ENCODE results near the gene GPR33. TPM values are rescaled to one million over a fixed set of nuclear protein-coding genes. Genes with fewer than 3 reads are reported as not detected.

The GPR33 gene
- total and polyA plus RNA-seq, 2 donors (not counting 1 experiment from before 2014, with no cell fraction given), result not detected

- H2AFZ ChIP-seq (ENCODE audit: low read length), result no peak overlapping the region
- H3K27me3 ChIP-seq (ENCODE audit: control insufficient read depth, insufficient read depth, low read length), result no peaks in the 10 kb centered on the region
These were observed 26.3 kb downstream of the GPR33 start for GRCh38 chr14:31461545-31461944.

GRCh38 chr14:31457665-31458659 is 29.9 kb downstream of the GPR33 start:
- H3K4me3 ChIP-seq (replicated peaks in 1 of 4; ENCODE audit: control extremely low read depth in 1 of 4, insufficient read depth in 1 of 4, low read depth in 3 of 4, low read length in 4 of 4), result peak overlapping the region; percentile 65 to 84 (median 78)
- no peak overlapping the region for H3K27ac ChIP-seq (ENCODE audit: insufficient read depth, low read length)
- peak overlapping the region; percentile 48 for H2AFZ ChIP-seq (ENCODE audit: low read length)
- H3K79me2 ChIP-seq (ENCODE audit: control insufficient read depth, insufficient read depth, low read length), result peaks cover 3% of the 10 kb centered on the region
- peak; percentile 3 to 8 for DNase-seq (ENCODE audit: low read depth in 2 of 2)
- H3K27me3 ChIP-seq (ENCODE audit: control insufficient read depth, insufficient read depth, low read length), result no peaks in the 10 kb centered on the region
- no peaks in the 10 kb centered on the region for H3K9me3 ChIP-seq (ENCODE audit: control insufficient read depth, insufficient read depth, low read depth, low read length)
- TF ChIP-seq CTCF (conservative IDR thresholded peaks at IDR 0.05 in 1 of 2, IDR thresholded peaks at IDR 0.05 in 1 of 2; ENCODE audit: low read depth in 1 of 2, low read length in 2 of 2) (no peak), EZH2 (IDR thresholded peaks at IDR 0.05; ENCODE audit: low read length, missing control alignments) (no peak)
- no peak overlapping the region for H3K9ac ChIP-seq (ENCODE audit: insufficient read depth, low read length)
- H3K36me3 ChIP-seq (ENCODE audit: control insufficient read depth, insufficient read depth, low read length), result no peaks in the 10 kb centered on the region
- no peaks in the 10 kb centered on the region for H4K20me1 ChIP-seq (ENCODE audit: control insufficient read depth, extremely low read depth, insufficient read depth, low read length)
- H3K4me2 ChIP-seq (ENCODE audit: extremely low read depth, insufficient read depth, low read length), result peak overlapping the region; percentile 73
- peaks cover 2% of the 10 kb centered on the region for H3K4me1 ChIP-seq (ENCODE audit: control insufficient read depth, extremely low read depth, insufficient read depth, low read length)

More at GRCh38 chr14:31461545-31461944, 26.3 kb downstream of the GPR33 start:
- H3K79me2 ChIP-seq (ENCODE audit: control insufficient read depth, insufficient read depth, low read length), result no peaks in the 10 kb centered on the region
- no peaks in the 10 kb centered on the region for H4K20me1 ChIP-seq (ENCODE audit: control insufficient read depth, extremely low read depth, insufficient read depth, low read length)
- no peaks in the 10 kb centered on the region for H3K9me3 ChIP-seq (ENCODE audit: control insufficient read depth, insufficient read depth, low read depth, low read length)
- no peak overlapping the region for H3K9ac ChIP-seq (ENCODE audit: insufficient read depth, low read length)
- H3K36me3 ChIP-seq (ENCODE audit: control insufficient read depth, insufficient read depth, low read length), result no peaks in the 10 kb centered on the region
- no peak for TF ChIP-seq EZH2 (IDR thresholded peaks at IDR 0.05; ENCODE audit: low read length, missing control alignments)
- no peak for TF ChIP-seq CTCF (conservative IDR thresholded peaks at IDR 0.05 in 1 of 2, IDR thresholded peaks at IDR 0.05 in 1 of 2; ENCODE audit: low read depth in 1 of 2, low read length in 2 of 2)
- H3K4me2 ChIP-seq (ENCODE audit: extremely low read depth, insufficient read depth, low read length), result no peak overlapping the region
- no peak overlapping the region for H3K27ac ChIP-seq (ENCODE audit: insufficient read depth, low read length)
- no peak for DNase-seq (ENCODE audit: low read depth in 2 of 2)
- peaks cover 2% of the 10 kb centered on the region for H3K4me1 ChIP-seq (ENCODE audit: control insufficient read depth, extremely low read depth, insufficient read depth, low read length)
- no peak overlapping the region for H3K4me3 ChIP-seq (replicated peaks in 1 of 4; ENCODE audit: control extremely low read depth in 1 of 4, insufficient read depth in 1 of 4, low read depth in 3 of 4, low read length in 4 of 4)

GRCh38 chr14:31456841-31457664 is 30.8 kb downstream of the GPR33 start, which contains the start of gene DTD2:
Gene DTD2, minus strand, starts transcription at chr14:31457506. Its CDS starts 113 bp downstream, at chr14:31457393.
- no peaks in the 10 kb centered on the region for H3K36me3 ChIP-seq (ENCODE audit: control insufficient read depth, insufficient read depth, low read length)
- peaks cover 3% of the 10 kb centered on the region for H3K79me2 ChIP-seq (ENCODE audit: control insufficient read depth, insufficient read depth, low read length)
- peak within 1 kb of the TSS; percentile 84 for H3K4me2 ChIP-seq (ENCODE audit: extremely low read depth, insufficient read depth, low read length)
- H3K9ac ChIP-seq (ENCODE audit: insufficient read depth, low read length), result peak within 1 kb of the TSS; percentile 84
- peak within 1 kb of the TSS; percentile 85 for H3K27ac ChIP-seq (ENCODE audit: insufficient read depth, low read length)
- H3K27me3 ChIP-seq (ENCODE audit: control insufficient read depth, insufficient read depth, low read length), result no peaks in the 10 kb centered on the region
- DNase-seq (ENCODE audit: low read depth in 2 of 2), result peak; percentile 91 to 95
- no peaks in the 10 kb centered on the region for H3K9me3 ChIP-seq (ENCODE audit: control insufficient read depth, insufficient read depth, low read depth, low read length)
- TF ChIP-seq EZH2 (IDR thresholded peaks at IDR 0.05; ENCODE audit: low read length, missing control alignments), result no peak
- TF ChIP-seq CTCF (conservative IDR thresholded peaks at IDR 0.05 in 1 of 2, IDR thresholded peaks at IDR 0.05 in 1 of 2; ENCODE audit: low read depth in 1 of 2, low read length in 2 of 2), result no peak
- H4K20me1 ChIP-seq (ENCODE audit: control insufficient read depth, extremely low read depth, insufficient read depth, low read length), result no peaks in the 10 kb centered on the region
- H3K4me3 ChIP-seq (replicated peaks in 1 of 4; ENCODE audit: control extremely low read depth in 1 of 4, insufficient read depth in 1 of 4, low read depth in 3 of 4, low read length in 4 of 4), result peak within 1 kb of the TSS; percentile 77 to 92 (median 81)
- peak within 1 kb of the TSS; percentile 94 for H2AFZ ChIP-seq (ENCODE audit: low read length)
- H3K4me1 ChIP-seq (ENCODE audit: control insufficient read depth, extremely low read depth, insufficient read depth, low read length), result peaks cover 2% of the 10 kb centered on the region

Measured in fibroblast of lung (primary cell).